DOHH2 (cell line): ENCODE data around the gene SEC24A.

ENCODE experiments used
- H3F3A ChIP-seq: fragments of 200-600 bp; sonication (generic), shearing (Covaris generic); 2 replicates; pipeline ENCODE4 v1.6.0; 2016; ENCODE audit warnings: antibody characterized with exemption, mild to moderate bottlenecking; ENCODE audit not compliant: control insufficient read depth, insufficient read depth
- H3K27ac ChIP-seq: fragments of 200-600 bp; sonication (generic); 2 replicates; pipeline ENCODE4 v1.5.1; 2014; ENCODE audit warnings: low read depth, mild to moderate bottlenecking, low read length, moderate library complexity
- H3K27me3 ChIP-seq: fragments of 200-600 bp; sonication (generic); 2 replicates; pipeline ENCODE4 v1.6.1; 2014; ENCODE audit warnings: mild to moderate bottlenecking, low read length, mixed read lengths; ENCODE audit not compliant: control insufficient read depth
- H3K36me3 ChIP-seq: fragments of 200-600 bp; sonication (generic); 2 replicates; pipeline ENCODE4 v1.6.1; 2014; ENCODE audit warnings: mild to moderate bottlenecking, low read length, moderate library complexity, mixed read lengths; ENCODE audit not compliant: control insufficient read depth
- H3K4me1 ChIP-seq: fragments of 200-600 bp; sonication (generic); 2 replicates; pipeline ENCODE4 v1.6.1; 2014; ENCODE audit warnings: mild to moderate bottlenecking, low read length, mixed read lengths; ENCODE audit not compliant: control insufficient read depth
- H3K4me2 ChIP-seq: fragments of 200-600 bp; sonication (generic); 2 replicates; pipeline ENCODE4 v1.6.0; 2014; ENCODE audit warnings: mild to moderate bottlenecking, low read length, moderate library complexity
- H3K4me3 ChIP-seq: fragments of 200-600 bp; sonication (generic); 2 replicates; pipeline ENCODE4 v1.5.1; 2014; ENCODE audit warnings: mild to moderate bottlenecking, low read length, mixed read lengths
- H3K79me2 ChIP-seq: fragments of 200-600 bp; sonication (generic); 2 replicates; pipeline ENCODE4 v1.6.1; 2014; ENCODE audit warnings: mild to moderate bottlenecking, low read length, mixed read lengths; ENCODE audit not compliant: control insufficient read depth
- H3K9me2 ChIP-seq: fragments of 200-600 bp; sonication (generic); replicated peaks from 2 replicates; pipeline ENCODE4 v1.6.1; 2014; ENCODE audit warnings: mild to moderate bottlenecking, low read length, mixed read lengths; ENCODE audit not compliant: control insufficient read depth
- H3K9me3 ChIP-seq: fragments of 200-600 bp; sonication (generic); 2 replicates; pipeline ENCODE4 v1.6.1; 2014; ENCODE audit warnings: antibody characterized with exemption, low read length, mixed read lengths; ENCODE audit not compliant: control insufficient read depth, insufficient read depth
- H4K20me1 ChIP-seq: fragments of 200-600 bp; sonication (generic); 2 replicates; pipeline ENCODE4 v1.6.0; 2014; ENCODE audit warnings: low read depth, mild to moderate bottlenecking, antibody characterized with exemption, low read length, moderate library complexity; ENCODE audit not compliant: control insufficient read depth, insufficient read depth
- EZH2phosphoT487 ChIP-seq: fragments of 200-600 bp; sonication (generic); IDR thresholded peaks from 2 replicates; pipeline ENCODE4 v1.6.1; 2017; ENCODE audit warnings: borderline replicate concordance, mild to moderate bottlenecking, antibody characterized with exemption, low read length, moderate library complexity, mixed read lengths
- TF ChIP-seq, protein P1 (sequence below): fragments of 200-600 bp; sonication (generic); IDR thresholded peaks from one replicate; pipeline ENCODE4 v1.5.1; 2014; ENCODE audit warnings: antibody characterized with exemption, mild to moderate bottlenecking, low read depth, low read length; ENCODE audit not compliant: poor library complexity, severe bottlenecking

Gene SEC24A

GRCh38 chr5:134692722-134693121, 44.1 kb downstream of the SEC24A start:
- no peaks in the 10 kb centered on the region for H3K79me2 ChIP-seq
- H3K27me3 ChIP-seq, result no peaks in the 10 kb centered on the region
- H3K4me3 ChIP-seq, result no peak overlapping the region
- no peak for TF ChIP-seq EZH2phosphoT487
- TF ChIP-seq, protein P1, sequence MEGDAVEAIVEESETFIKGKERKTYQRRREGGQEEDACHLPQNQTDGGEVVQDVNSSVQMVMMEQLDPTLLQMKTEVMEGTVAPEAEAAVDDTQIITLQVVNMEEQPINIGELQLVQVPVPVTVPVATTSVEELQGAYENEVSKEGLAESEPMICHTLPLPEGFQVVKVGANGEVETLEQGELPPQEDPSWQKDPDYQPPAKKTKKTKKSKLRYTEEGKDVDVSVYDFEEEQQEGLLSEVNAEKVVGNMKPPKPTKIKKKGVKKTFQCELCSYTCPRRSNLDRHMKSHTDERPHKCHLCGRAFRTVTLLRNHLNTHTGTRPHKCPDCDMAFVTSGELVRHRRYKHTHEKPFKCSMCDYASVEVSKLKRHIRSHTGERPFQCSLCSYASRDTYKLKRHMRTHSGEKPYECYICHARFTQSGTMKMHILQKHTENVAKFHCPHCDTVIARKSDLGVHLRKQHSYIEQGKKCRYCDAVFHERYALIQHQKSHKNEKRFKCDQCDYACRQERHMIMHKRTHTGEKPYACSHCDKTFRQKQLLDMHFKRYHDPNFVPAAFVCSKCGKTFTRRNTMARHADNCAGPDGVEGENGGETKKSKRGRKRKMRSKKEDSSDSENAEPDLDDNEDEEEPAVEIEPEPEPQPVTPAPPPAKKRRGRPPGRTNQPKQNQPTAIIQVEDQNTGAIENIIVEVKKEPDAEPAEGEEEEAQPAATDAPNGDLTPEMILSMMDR, result no peak
- no peak overlapping the region for H3K27ac ChIP-seq
- peaks cover 34% of the 10 kb centered on the region for H3K36me3 ChIP-seq
- no peaks in the 10 kb centered on the region for H4K20me1 ChIP-seq
- H3K9me2 ChIP-seq, result no peaks in the 10 kb centered on the region
- H3K9me3 ChIP-seq, result no peaks in the 10 kb centered on the region
- H3K4me1 ChIP-seq, result no peaks in the 10 kb centered on the region; the same call in 1 of the 2 replicates
- H3K4me2 ChIP-seq, result no peak overlapping the region
- no peaks in the 10 kb centered on the region for H3F3A ChIP-seq

GRCh38 chr5:134708301-134708700, 59.7 kb downstream of the SEC24A start:
- no peaks in the 10 kb centered on the region for H4K20me1 ChIP-seq
- H3K4me1 ChIP-seq, result no peaks in the 10 kb centered on the region
- H3K4me2 ChIP-seq, result no peak overlapping the region
- H3F3A ChIP-seq, result no peaks in the 10 kb centered on the region
- peaks cover 35% of the 10 kb centered on the region for H3K36me3 ChIP-seq
- H3K79me2 ChIP-seq, result no peaks in the 10 kb centered on the region
- no peaks in the 10 kb centered on the region for H3K27me3 ChIP-seq
- TF ChIP-seq, protein P1, result no peak
- TF ChIP-seq EZH2phosphoT487, result no peak
- H3K27ac ChIP-seq, result no peak overlapping the region
- no peaks in the 10 kb centered on the region for H3K9me3 ChIP-seq
- no peak overlapping the region for H3K4me3 ChIP-seq
- no peaks in the 10 kb centered on the region for H3K9me2 ChIP-seq

GRCh38 chr5:134714120-134714519, 65.5 kb downstream of the SEC24A start:
- Histone ChIP-seq H3K9me3 (no peaks in the 10 kb centered on the region), H4K20me1 (no peaks in the 10 kb centered on the region), H3K27me3 (no peaks in the 10 kb centered on the region)

More at GRCh38 chr5:134714120-134714519, 65.5 kb downstream of the SEC24A start:
- Histone ChIP-seq H3K4me1 (no peaks in the 10 kb centered on the region), H3F3A (0 out of 2 replicates have a peak, but pooled peaks cover 3% of the 10 kb centered on the region), H3K4me2 (no peak overlapping the region), H3K27ac (no peak overlapping the region), H3K9me2 (no peaks in the 10 kb centered on the region), H3K79me2 (no peaks in the 10 kb centered on the region), H3K4me3 (no peak overlapping the region), H3K36me3 (peaks cover 24% of the 10 kb centered on the region)
- TF ChIP-seq EZH2phosphoT487, result no peak
- TF ChIP-seq, protein P1, result no peak
